Transverse colon (tissue), 4 donors: ENCODE measurements around the gene SGSM1. TPM values are rescaled to one million over a fixed set of nuclear protein-coding genes. Genes with fewer than 3 reads are reported as not detected.

Source experiments
- DNase-seq: peaks from one replicate; pipeline ENCODE4 v3.0.0-alpha.2; 2019
- H3K27ac ChIP-seq, 4 donors: fragments of 200-600 bp; sonication (generic); 2 replicates each; pipeline ENCODE4 v1.5.1; 2016 to 2018; ENCODE audit warnings: inconsistent platforms in 4 of 4
- H3K27me3 ChIP-seq: fragments of 200-600 bp; sonication (generic); 2 replicates; pipeline ENCODE4 v1.5.1; 2017; ENCODE audit warnings: inconsistent platforms
- H3K36me3 ChIP-seq, 4 donors: fragments of 200-600 bp; sonication (generic); 2 replicates each; pipeline ENCODE4 v1.5.1; 2017 to 2019; ENCODE audit warnings: inconsistent platforms in 4 of 4
- H3K4me1 ChIP-seq, 4 donors: fragments of 200-600 bp; sonication (generic); 2 replicates each; pipeline ENCODE4 v1.5.1; 2017 to 2020; ENCODE audit warnings: inconsistent platforms in 4 of 4
- H3K4me3 ChIP-seq, 4 donors: fragments of 200-600 bp; sonication (generic); 1 replicate in 1 of 4; 2 replicates in 3 of 4; pipeline versions ENCODE4 v1.5.1 to v1.6.1; 2017 to 2019; ENCODE audit warnings: inconsistent platforms in 4 of 4
- H3K9me3 ChIP-seq, 2 donors: fragments of 200-600 bp; sonication (generic); 2 replicates each; pipeline ENCODE4 v1.5.1; 2017 to 2019; ENCODE audit warnings: inconsistent platforms in 2 of 2
- EP300 ChIP-seq: sonication (generic); formaldehyde crosslinking; IDR thresholded peaks from one replicate; pipeline ENCODE4 v1.6.1; 2017; ENCODE audit warnings: antibody characterized with exemption, low read depth
- POLR2A ChIP-seq: fragments of 450-650 bp; IDR thresholded peaks from one replicate; pipeline ENCODE4 v1.6.1; 2016; ENCODE audit warnings: antibody characterized with exemption, mild to moderate bottlenecking, moderate library complexity
- POLR2AphosphoS5 ChIP-seq, 3 donors: sonication (generic); formaldehyde crosslinking; IDR thresholded peaks; one replicate each; pipeline ENCODE4 v1.6.1; 2016; ENCODE audit warnings: antibody characterized with exemption in 3 of 3
- WGBS, 2 donors: methylation state at CpG; one replicate each; pipeline ENCODE4 v1.1.5; 2018; ENCODE audit warnings: low coverage in 1 of 2; 5-methylcytosine and 5-hydroxymethylcytosine counted together
- in situ Hi-C, 4 donors: fragments of 200-750 bp; cut with MboI; loops; one replicate each; pipeline versions ENCODE4 v1.15.0 to v1.15.1; 2017; ENCODE audit warnings: low sequenced_read_pairs in 3 of 4, low pct_ligation_motif_present in 1 of 4, low pct_unique_long_range_greater_than_20kb in 1 of 4
- intact Hi-C: fragments of 100-400 bp; cut with DNase I; formaldehyde crosslinking; loops from one replicate; pipeline ENCODE4 v1.15.1; 2023; ENCODE audit warnings: low total_unique reads
- total RNA-seq, 4 donors: library from RNA; depleted of rRNA; stranded (reverse); fragments of >200 nt; gene quantifications; one replicate each; pipeline ENCODE4 v1.1.0, GENCODE V29; 2016
- TF ChIP-seq, protein P1 (sequence below), 5 experiments: fragments of 200-600 bp in 3 of 5; fragments of 450-650 bp in 2 of 5; sonication (generic) in 3 of 5; IDR thresholded peaks; 1 replicate in 2 of 5; 2 replicates in 3 of 5; pipeline ENCODE4 v1.5.1; 2016 to 2017; ENCODE audit warnings: antibody characterized with exemption in 5 of 5, inconsistent platforms in 3 of 5, mild to moderate bottlenecking in 2 of 5, moderate library complexity in 1 of 5

Gene SGSM1
- total RNA-seq, 4 donors from 2014 or later: 2.5 to 6.2 (median 3.7) TPM

DNA sequence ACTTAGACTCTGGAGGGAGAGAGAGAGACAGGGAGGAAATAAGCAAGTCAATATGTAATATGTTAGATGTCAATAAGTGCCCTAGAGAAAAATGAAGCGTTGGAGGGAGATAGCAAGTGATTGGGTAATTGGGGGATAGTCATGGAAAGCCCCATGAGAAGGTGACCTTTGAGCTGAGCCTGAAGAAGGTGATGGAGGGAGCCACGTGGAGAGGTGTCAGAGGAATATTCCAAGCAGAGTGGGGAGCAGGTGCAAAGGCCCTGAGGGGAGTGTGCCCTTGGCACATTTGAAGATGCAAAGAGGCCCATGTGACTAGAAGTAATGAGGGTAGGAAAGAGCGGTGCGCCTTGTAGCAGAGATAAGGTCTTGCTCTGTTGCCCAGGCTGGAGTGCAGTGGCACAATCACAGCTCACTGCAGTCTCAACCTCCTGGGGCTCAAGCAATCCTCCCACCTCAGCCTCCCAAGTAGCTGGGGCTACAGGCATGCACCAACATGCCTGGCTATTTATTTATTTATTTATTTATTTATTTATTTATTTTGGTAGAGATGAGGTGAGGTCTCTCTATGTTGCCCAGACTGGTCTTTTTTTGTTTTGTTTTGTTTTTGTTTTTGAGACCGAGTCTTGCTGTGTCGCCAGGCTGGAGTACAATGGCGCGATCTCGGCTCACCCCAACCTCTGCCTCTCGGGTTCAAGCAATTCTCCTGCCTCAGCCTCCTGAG is 138.4 kb downstream of the SGSM1 start:
- in situ Hi-C loops: loop anchor here in 1 of 4 donors (10.0 kb wide), 1 partner anchor 100 kb away; no protein-coding TSS in a partner anchor
- 86 to 98% methylated on average over 8 to 10 of the region's 10 CpGs for WGBS, 2 donors
- intact Hi-C loops: no loop called here

GRCh38 chr22:24945430-24945829 is 139.4 kb downstream of the SGSM1 start:
- peaks cover 0 to 9% (median 3%) of the 10 kb centered on the region in 4 donors for H3K4me1 ChIP-seq
- H3K27ac ChIP-seq: no peak overlapping the region
- intact Hi-C loops (no loop called here), in situ Hi-C loops (loop anchor here in 3 of 4 donors (5.0 to 10.0 kb wide), 3 partner anchors 99 to 112 kb away; no protein-coding TSS in a partner anchor)
- H3K36me3 ChIP-seq: no peaks in the 10 kb centered on the region
- 88 to 89% methylated on average over 4 of the region's 4 CpGs for WGBS, 2 donors
- DNase-seq: no peak
- no peak overlapping the region for H3K4me3 ChIP-seq
- TF ChIP-seq POLR2AphosphoS5 (IDR thresholded peaks at IDR 0.05) (no peak), EP300 (no peak)
- TF ChIP-seq, protein P1, sequence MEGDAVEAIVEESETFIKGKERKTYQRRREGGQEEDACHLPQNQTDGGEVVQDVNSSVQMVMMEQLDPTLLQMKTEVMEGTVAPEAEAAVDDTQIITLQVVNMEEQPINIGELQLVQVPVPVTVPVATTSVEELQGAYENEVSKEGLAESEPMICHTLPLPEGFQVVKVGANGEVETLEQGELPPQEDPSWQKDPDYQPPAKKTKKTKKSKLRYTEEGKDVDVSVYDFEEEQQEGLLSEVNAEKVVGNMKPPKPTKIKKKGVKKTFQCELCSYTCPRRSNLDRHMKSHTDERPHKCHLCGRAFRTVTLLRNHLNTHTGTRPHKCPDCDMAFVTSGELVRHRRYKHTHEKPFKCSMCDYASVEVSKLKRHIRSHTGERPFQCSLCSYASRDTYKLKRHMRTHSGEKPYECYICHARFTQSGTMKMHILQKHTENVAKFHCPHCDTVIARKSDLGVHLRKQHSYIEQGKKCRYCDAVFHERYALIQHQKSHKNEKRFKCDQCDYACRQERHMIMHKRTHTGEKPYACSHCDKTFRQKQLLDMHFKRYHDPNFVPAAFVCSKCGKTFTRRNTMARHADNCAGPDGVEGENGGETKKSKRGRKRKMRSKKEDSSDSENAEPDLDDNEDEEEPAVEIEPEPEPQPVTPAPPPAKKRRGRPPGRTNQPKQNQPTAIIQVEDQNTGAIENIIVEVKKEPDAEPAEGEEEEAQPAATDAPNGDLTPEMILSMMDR (IDR thresholded peaks at IDR 0.05): no peak
- no peaks in the 10 kb centered on the region for H3K27me3 ChIP-seq
- H3K9me3 ChIP-seq: no peaks in the 10 kb centered on the region

More for the DNA sequence above, 138.4 kb downstream of the SGSM1 start:
- no peak overlapping the region for H3K4me3 ChIP-seq
- no peaks in the 10 kb centered on the region for H3K36me3 ChIP-seq
- peaks cover 0 to 9% (median 3%) of the 10 kb centered on the region in 4 donors for H3K4me1 ChIP-seq
- no peaks in the 10 kb centered on the region for H3K27me3 ChIP-seq
- no peak for DNase-seq
- H3K9me3 ChIP-seq: no peaks in the 10 kb centered on the region
- H3K27ac ChIP-seq: no peak overlapping the region
- TF ChIP-seq POLR2A (no peak), POLR2AphosphoS5 (IDR thresholded peaks at IDR 0.05) (no peak), EP300 (no peak)

- in situ Hi-C loops: loop anchor here in 3 of 4 donors (5.0 to 10.0 kb wide), 3 partner anchors 97 to 110 kb away; no protein-coding TSS in a partner anchor
- no peak for DNase-seq
- TF ChIP-seq POLR2AphosphoS5 (IDR thresholded peaks at IDR 0.05) (no peak), POLR2A (no peak), EP300 (no peak)
- TF ChIP-seq, protein P1 (IDR thresholded peaks at IDR 0.05): no peak
- Histone ChIP-seq H3K36me3 (no peaks in the 10 kb centered on the region), H3K27me3 (no peaks in the 10 kb centered on the region), H3K27ac (no peak overlapping the region), H3K4me1 (peaks cover 0 to 9% (median 3%) of the 10 kb centered on the region in 4 donors), H3K4me3 (no peak overlapping the region), H3K9me3 (no peaks in the 10 kb centered on the region)
- WGBS, 2 donors: 79 to 94% methylated on average over 3 to 7 of the region's 7 CpGs
- intact Hi-C loops: no loop called here
Measured at GRCh38 chr22:24947383-24947782, 141.4 kb downstream of the SGSM1 start.

GRCh38 chr22:24947881-24948280 is 141.9 kb downstream of the SGSM1 start:
- Histone ChIP-seq H3K4me3 (no peak overlapping the region), H3K4me1 (peaks cover 0 to 9% (median 3%) of the 10 kb centered on the region in 4 donors), H3K9me3 (no peaks in the 10 kb centered on the region), H3K36me3 (no peaks in the 10 kb centered on the region), H3K27me3 (peaks cover 2% of the 10 kb centered on the region), H3K27ac (no peak overlapping the region)
- DNase-seq: no peak
- intact Hi-C loops (no loop called here), in situ Hi-C loops (loop anchor here in 3 of 4 donors (5.0 to 10.0 kb wide), 3 partner anchors 97 to 109 kb away; no protein-coding TSS in a partner anchor)
- 78 to 92% methylated on average over 6 to 12 of the region's 12 CpGs for WGBS, 2 donors
- TF ChIP-seq EP300 (no peak), POLR2AphosphoS5 (IDR thresholded peaks at IDR 0.05) (no peak), POLR2A (no peak)
- TF ChIP-seq, protein P1 (IDR thresholded peaks at IDR 0.05): no peak
